VCaP (cell line): ENCODE measurements around the gene ANOS1.

Experiments used
- H3K27ac ChIP-seq: fragments of 450-650 bp; 2 replicates; pipeline ENCODE4 v1.5.1; 2017
- TF ChIP-seq, protein P1 (sequence below): fragments of 450-650 bp; conservative IDR thresholded peaks from 2 replicates; pipeline ENCODE4 v1.5.1; 2017; ENCODE audit warnings: mild to moderate bottlenecking, moderate library complexity

ANOS1 gene

DNA sequence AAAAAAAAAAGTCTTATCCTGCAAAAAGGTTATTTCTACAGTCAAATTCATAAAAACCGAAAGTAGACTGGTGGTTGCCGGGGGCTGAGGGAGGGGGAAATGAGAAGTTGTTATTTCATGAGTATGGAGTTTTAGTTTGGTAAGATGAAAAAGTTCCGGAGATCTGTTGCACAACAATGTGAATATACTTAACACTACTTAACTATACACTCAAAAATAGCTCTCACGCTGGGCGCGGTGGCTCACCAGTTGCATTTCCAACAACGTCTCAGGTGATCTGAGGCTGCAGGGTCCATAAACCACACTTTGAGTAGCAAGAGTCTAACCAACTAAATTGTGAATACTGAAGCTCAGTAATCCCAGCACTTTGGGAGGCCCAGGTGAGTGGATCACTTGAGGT lies 52.4 kb downstream of the ANOS1 start:
- TF ChIP-seq, protein P1, sequence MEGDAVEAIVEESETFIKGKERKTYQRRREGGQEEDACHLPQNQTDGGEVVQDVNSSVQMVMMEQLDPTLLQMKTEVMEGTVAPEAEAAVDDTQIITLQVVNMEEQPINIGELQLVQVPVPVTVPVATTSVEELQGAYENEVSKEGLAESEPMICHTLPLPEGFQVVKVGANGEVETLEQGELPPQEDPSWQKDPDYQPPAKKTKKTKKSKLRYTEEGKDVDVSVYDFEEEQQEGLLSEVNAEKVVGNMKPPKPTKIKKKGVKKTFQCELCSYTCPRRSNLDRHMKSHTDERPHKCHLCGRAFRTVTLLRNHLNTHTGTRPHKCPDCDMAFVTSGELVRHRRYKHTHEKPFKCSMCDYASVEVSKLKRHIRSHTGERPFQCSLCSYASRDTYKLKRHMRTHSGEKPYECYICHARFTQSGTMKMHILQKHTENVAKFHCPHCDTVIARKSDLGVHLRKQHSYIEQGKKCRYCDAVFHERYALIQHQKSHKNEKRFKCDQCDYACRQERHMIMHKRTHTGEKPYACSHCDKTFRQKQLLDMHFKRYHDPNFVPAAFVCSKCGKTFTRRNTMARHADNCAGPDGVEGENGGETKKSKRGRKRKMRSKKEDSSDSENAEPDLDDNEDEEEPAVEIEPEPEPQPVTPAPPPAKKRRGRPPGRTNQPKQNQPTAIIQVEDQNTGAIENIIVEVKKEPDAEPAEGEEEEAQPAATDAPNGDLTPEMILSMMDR = no peak
- no peak overlapping the region for H3K27ac ChIP-seq

- TF ChIP-seq, protein P1 = no peak
- no peak overlapping the region for H3K27ac ChIP-seq
Measured at GRCh38 chrX:8675006-8675630, 56.8 kb downstream of the ANOS1 start.

DNA sequence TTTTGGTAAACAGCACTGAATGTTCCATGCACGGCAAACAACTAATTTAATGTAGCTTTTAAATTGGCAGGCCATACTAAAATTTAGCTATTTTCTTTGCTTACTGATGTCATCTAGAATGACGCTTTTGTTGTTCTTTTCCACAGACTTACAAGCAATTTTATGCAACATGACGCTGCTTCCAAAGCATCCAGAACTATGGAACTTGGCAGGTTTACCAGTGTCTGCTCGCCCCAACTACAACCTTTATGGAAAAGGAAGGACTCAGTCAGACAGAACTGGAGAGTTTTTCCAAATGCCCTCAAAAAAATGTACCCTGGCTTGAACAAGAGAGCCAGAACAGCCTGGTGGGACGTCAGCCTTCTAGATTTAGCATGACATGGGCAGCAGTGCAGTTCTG lies 58.7 kb downstream of the ANOS1 start:
- TF ChIP-seq, protein P1 = no peak
- H3K27ac ChIP-seq = no peak overlapping the region

GRCh38 chrX:8672176-8672575 lies 59.8 kb downstream of the ANOS1 start:
- no peak overlapping the region for H3K27ac ChIP-seq
- TF ChIP-seq, protein P1 = 0 out of 2 replicates have a peak, but pooled peaks have one; percentile 8

DNA sequence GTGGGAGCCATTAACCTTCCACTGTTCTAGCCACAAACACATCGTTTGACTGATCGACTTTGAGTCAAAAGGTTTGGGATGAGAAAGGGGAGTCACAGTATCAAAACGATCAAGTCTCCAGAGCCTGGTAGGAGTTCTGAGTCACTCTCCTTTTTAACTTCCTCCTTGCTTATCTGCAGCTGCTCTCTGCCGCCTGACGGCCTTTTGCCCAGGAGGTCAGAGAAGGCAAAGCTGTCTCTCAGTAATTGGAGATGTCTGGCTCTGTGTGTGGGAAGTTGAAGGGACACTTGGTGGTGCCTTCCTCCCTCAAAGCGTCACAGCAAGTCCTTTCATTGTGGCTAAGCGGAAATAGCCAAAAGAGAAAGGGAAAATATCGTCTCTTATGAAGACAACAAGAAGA lies 63.1 kb downstream of the ANOS1 start:
- TF ChIP-seq, protein P1 = no peak
- H3K27ac ChIP-seq = no peak overlapping the region

- no peak overlapping the region for H3K27ac ChIP-seq
- TF ChIP-seq, protein P1 = no peak
Measured at GRCh38 chrX:8663325-8663724, 68.6 kb downstream of the ANOS1 start.

DNA sequence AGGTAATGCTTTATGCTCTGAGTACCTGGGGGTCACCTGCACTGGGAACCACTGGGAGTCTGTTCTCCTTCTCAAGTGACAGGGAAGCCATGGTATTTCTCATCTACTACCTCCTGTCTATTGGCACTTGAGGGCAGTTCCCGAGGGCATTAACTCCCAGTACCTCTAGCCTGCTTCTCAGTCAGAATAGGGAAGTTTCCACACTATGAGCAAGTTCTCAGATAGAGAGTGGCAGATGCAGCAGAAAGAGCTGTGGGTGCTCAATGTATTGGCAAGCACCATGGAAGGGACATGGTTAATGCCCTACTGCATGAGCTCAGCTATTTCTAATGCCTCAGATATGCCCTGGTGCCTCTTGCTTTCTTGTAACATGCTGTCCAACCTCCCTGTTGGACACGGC lies 74.1 kb downstream of the ANOS1 start:
- TF ChIP-seq, protein P1 = no peak
- H3K27ac ChIP-seq = no peak overlapping the region
